HG03521 (cell line): Measurements from ENCODE around the gene ADORA1.

Source experiments
- ATAC-seq: cut with Tn5 transposase; IDR thresholded peaks from one replicate; pipeline ENCODE4 v1.9.1; 2021; ENCODE audit warnings: mild to moderate bottlenecking, moderate library complexity; ENCODE audit not compliant: unreplicated experiment

The ADORA1 gene

GRCh38 chr1:203127666-203128430 lies at the start of gene ADORA1:
Gene ADORA1 (plus strand): TSS chr1:203127726. CDS start chr1:203128842, 1,116 bp downstream.
- no peak for ATAC-seq

DNA sequence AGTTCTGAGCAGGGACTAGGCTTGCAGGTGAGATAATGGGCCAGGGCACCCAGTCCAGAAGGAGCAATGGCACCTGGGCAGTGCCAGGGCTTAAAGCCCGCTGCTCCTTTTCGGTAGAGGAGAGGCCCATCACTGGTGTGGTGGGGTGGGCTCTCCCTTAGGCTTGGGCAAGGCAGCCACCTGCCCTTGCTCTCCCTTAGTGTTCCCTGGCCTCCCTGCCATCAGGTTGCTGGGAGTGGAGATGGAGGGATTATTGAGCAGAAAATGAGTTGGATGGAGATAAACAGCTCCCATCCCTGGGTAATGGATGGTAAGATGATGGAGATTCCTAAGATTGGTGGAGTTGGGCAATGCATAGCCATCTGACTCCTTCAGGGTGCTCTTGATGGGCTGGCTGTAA lies 49.6 kb upstream of the ADORA1 start:
- no peak for ATAC-seq

- ATAC-seq, result no peak
Observed at GRCh38 chr1:203078478-203078877, 49.0 kb upstream of the ADORA1 start.

DNA sequence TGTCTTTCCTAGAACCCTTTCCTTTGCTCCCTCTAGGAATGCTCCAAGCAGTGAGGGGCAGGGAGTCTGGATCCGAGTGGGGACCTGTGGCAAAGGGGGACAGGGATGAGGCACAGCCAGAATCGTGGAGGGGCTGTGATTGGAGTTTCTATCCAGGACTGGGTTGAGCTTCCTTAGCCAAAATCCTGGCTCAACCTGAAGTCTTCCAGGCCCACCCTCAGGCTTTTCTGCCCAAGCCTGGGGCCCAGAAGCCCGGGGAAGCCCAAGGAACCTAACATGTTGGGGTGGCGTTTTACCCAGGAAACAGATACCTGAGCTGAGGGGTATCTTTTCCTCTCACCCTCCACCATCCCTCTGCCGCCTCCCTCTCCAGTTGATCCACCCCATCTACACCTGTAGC lies 47.1 kb upstream of the ADORA1 start:
- no peak for ATAC-seq

DNA sequence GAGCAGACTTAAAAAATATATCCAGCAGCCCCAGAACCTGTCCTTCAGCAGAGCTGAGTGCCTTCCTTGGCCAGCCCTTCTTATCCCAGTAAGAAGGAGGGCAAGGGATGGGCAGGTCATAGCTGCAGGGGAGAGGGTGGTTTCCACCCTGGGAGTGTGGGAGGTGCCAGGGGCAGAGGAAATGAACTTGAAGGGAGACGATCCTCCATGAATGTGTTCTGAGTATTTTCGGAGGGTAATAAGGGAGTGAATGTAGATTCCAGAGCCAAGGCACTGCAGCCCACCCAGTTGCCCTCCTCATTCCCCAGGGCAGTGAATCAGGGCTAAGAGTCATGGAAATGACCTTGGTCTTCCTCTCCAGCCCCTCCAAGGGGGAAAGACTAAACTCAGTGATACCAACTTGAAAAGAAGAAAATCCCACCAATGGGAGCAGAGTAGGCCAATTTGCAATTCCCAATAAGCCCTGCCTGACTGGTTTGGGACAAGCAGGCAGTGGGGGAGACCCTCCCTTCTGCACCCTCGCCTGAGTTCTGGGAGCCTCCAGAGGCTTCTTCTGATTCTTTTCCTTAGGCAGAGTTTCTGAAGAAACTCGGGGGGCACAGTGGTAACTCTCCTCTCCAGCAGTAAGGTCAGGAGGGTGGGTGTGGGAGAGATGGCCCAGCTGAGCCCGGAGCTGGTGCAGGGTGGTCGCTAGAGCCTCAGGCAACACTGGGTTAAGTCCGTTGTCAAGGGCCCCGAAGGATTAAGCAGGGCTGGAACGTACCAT lies 45.9 kb upstream of the ADORA1 start:
- no peak for ATAC-seq

DNA sequence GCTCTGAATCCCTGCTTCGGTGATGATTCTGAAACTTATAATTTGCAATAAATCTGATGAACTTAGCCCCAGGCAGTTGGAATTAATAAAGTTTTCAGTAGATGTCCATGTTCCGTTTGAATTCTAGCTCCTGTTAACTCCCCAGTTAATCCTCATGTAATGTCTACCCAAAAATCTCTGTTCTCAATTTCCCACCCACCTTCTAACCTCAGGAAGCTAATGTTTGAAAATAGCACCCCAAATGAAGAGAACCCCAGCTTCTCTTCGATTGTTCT lies 45.4 kb upstream of the ADORA1 start:
- no peak for ATAC-seq

GRCh38 chr1:203082571-203083462 lies 44.7 kb upstream of the ADORA1 start:
- ATAC-seq, result no peak

GRCh38 chr1:203083463-203083921 lies 44.0 kb upstream of the ADORA1 start:
- ATAC-seq, result no peak

GRCh38 chr1:203084588-203085527 lies 42.7 kb upstream of the ADORA1 start:
- ATAC-seq, result no peak

- ATAC-seq, result no peak
Observed at GRCh38 chr1:203085528-203086406, 41.8 kb upstream of the ADORA1 start, which contains the start of gene MYOG. Gene MYOG (minus strand): TSS chr1:203086012. CDS start chr1:203085961, 51 bp downstream.

- ATAC-seq, result no peak
Observed at GRCh38 chr1:203086992-203087763, 40.3 kb upstream of the ADORA1 start.

DNA sequence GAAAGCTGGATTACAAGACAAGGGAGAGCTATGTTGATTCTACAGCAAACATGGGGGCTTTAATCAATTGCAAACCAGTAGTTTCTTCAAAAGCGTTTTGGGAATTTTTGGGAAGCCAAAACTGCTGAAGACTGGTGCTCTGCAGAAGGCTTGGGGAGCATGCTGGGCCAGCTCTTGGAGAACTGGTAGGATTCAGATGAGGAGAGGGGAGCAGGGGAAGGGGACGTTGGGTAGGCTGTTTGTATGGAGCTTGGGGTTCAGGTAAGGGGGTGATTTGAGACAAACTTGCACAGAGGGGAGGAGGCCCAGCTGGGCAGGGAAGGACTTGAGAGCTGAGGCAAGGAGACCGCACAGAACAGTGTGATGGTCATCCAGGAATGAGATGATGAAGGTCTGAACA lies 39.1 kb upstream of the ADORA1 start:
- ATAC-seq, result no peak

DNA sequence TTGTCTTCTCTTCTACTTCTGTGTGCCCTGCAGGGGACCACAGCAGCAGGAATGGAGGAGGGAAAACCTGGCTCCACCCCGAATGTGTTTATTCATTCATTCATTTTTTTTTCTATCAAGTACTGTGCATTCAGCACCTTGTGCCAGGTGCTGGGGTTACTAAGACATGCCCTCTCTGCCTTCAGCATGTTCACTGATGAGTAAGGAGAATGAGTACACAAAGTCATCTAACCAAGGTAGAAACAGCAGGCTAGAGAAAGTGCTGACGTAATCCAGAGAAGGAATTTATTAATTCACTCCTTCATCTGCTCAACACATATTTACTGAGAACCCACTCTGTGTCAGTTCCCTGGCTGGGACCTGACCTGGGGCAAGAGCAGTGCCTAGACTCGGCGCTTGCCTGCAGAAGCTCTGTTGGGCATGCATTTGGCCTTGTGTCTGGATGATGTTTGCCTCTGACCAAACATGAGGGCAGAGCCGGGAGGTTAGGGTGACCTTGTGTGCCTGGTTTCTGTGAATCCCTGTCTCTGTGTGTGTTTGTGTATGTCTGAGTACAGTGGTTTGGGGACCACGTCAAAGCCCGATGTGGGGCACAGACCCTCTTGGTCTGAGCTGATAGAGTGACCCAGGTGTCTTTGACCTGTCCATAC lies 38.4 kb upstream of the ADORA1 start:
- ATAC-seq, result no peak

DNA sequence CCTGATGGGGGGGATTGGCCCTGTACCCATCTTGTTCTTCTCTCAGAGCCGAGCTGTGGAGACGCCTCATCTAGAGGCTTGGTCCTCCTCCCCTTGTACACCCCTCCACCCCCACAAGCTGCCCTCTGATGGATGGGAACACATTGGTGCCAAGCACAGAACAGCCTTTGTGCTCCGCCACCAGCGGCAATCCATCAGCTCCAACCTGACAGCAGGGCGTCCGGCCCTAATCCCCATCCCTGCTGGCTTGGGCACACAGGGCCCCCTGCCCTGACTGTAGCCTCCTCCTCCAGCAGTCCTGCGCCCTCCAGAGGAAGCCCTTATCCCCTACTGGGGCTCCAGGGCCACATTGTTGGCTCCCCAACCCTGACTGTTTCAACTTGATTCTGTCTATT lies 37.9 kb upstream of the ADORA1 start:
- no peak for ATAC-seq

DNA sequence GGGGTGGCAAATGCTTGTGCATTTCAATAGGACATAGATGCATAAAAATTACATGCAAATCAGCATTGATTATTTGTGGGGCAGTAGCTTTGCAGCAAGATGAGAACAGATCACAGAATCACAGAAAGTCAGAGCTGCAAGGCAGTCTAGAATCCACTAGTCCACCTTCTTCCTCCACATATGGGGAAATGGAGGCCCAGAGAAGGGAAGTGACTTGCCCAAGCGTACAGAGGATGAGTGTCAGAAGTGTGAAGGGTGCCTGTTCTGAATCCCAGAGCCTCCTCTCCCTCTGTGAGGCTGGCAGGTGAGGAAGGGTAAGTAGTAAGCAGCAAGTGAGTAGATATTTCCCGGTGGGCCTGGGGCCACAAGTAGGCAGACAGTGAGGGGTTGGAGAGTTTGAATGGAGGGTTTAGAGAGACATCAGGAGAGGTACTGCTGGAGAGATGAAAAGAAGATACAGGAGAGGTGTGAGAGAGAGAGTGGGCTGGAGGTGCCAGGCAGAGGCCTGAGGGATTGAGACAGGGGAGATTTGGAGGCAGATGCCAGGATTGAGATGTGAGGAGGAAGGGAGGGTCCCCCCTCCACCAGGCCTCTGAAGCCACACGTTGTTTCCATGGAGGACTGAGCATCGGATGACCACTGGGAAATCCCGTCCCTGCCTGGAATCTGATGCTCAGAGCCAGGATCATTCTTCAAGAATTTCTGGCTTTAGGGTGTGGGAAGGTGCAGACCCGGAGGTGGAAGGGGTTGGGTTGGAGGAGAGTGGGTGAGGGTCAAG lies 36.9 kb upstream of the ADORA1 start:
- ATAC-seq, result no peak

- ATAC-seq, result no peak
Observed at GRCh38 chr1:203091199-203091477, 36.4 kb upstream of the ADORA1 start.

GRCh38 chr1:203091761-203092330 lies 35.7 kb upstream of the ADORA1 start:
- ATAC-seq, result no peak
